Endothelial cell (in vitro differentiated cells): Measurements from ENCODE around the gene HOXC13. TPM values are rescaled to one million over a fixed set of nuclear protein-coding genes. Genes with fewer than 3 reads are reported as not detected.

ENCODE experiments used
- DNase-seq: peaks from one replicate; pipeline ENCODE4 v3.0.0; 2021; ENCODE audit warnings: low spot score
- H3K27ac Mint-ChIP-seq: one replicate; pipeline ENCODE4 v1.8.0; 2021; ENCODE audit warnings: mixed read lengths, inconsistent platforms; ENCODE audit not compliant: unreplicated experiment
- H3K27me3 Mint-ChIP-seq: one replicate; pipeline ENCODE4 v1.8.0; 2021; ENCODE audit warnings: mild to moderate bottlenecking, moderate library complexity, mixed read lengths, inconsistent platforms; ENCODE audit not compliant: unreplicated experiment
- H3K36me3 Mint-ChIP-seq: one replicate; pipeline ENCODE4 v1.8.0; 2021; ENCODE audit warnings: mild to moderate bottlenecking, low read depth, mixed read lengths, inconsistent platforms; ENCODE audit not compliant: unreplicated experiment
- H3K4me1 Mint-ChIP-seq: one replicate; pipeline ENCODE4 v1.8.0; 2021; ENCODE audit warnings: mild to moderate bottlenecking, mixed read lengths, inconsistent platforms; ENCODE audit not compliant: unreplicated experiment
- H3K4me3 Mint-ChIP-seq: one replicate; pipeline ENCODE4 v1.8.0; 2021; ENCODE audit warnings: mild to moderate bottlenecking, mixed read lengths, inconsistent platforms; ENCODE audit not compliant: unreplicated experiment
- H3K9me3 Mint-ChIP-seq: one replicate; pipeline ENCODE4 v1.8.0; 2021; ENCODE audit warnings: mixed read lengths, inconsistent platforms; ENCODE audit not compliant: unreplicated experiment
- CTCF ChIP-seq: fragments of 200-600 bp; sonication (generic); IDR thresholded peaks from one replicate; pipeline ENCODE4 v1.5.0; 2021; ENCODE audit warnings: antibody characterized with exemption; ENCODE audit not compliant: unreplicated experiment
- long read RNA-seq: library from polyadenylated mRNA; unstranded; transcript quantifications from one replicate; pipeline ENCODE4 v2.0.0, GENCODE V29; 2020; ENCODE audit not compliant: unreplicated experiment
- total RNA-seq: library from RNA; stranded (reverse); fragmentation: NEBNext Ultra II Directional; extraction: Animal tissue kit (Norgen Biotek cat#: 25700); gene quantifications from one replicate; pipeline ENCODE4 v1.2.1, GENCODE V29; 2021; ENCODE audit not compliant: unreplicated experiment

The HOXC13 gene
- 0.38 TPM for total RNA-seq
- long read RNA-seq, partial matches to known transcripts, result 0 of 1 reads
- long read RNA-seq, other reads (novel, unspliced or antisense), result 0 of 1 reads

- peaks cover 18% of the 10 kb centered on the region for H3K4me1 Mint-ChIP-seq
- H3K4me3 Mint-ChIP-seq, result no peak within 1 kb of the TSS
- H3K27me3 Mint-ChIP-seq, result peaks cover 34% of the 10 kb centered on the region
- DNase-seq, result peak; percentile 90
- H3K9me3 Mint-ChIP-seq, result no peaks in the 10 kb centered on the region
- TF ChIP-seq CTCF, result no peak
- H3K27ac Mint-ChIP-seq, result peak within 1 kb of the TSS; percentile 45
- H3K36me3 Mint-ChIP-seq, result peaks cover 8% of the 10 kb centered on the region
Observed at GRCh38 chr12:53938326-53939140, at the start of gene HOXC13. Gene HOXC13, plus strand, starts transcription at chr12:53938831. Its CDS starts 76 bp downstream, at chr12:53938907.

GRCh38 chr12:53890081-53890480, 48.5 kb upstream of the HOXC13 start:
- Mint-ChIP-seq H3K9me3 (no peaks in the 10 kb centered on the region), H3K36me3 (no peaks in the 10 kb centered on the region), H3K27ac (no peak overlapping the region), H3K4me1 (peaks cover 19% of the 10 kb centered on the region), H3K4me3 (no peak overlapping the region), H3K27me3 (peaks cover 4% of the 10 kb centered on the region)
- DNase-seq, result no peak
- TF ChIP-seq CTCF, result no peak

GRCh38 chr12:53892762-53893395, 45.8 kb upstream of the HOXC13 start:
- H3K9me3 Mint-ChIP-seq, result no peaks in the 10 kb centered on the region
- TF ChIP-seq CTCF, result no peak
- H3K36me3 Mint-ChIP-seq, result no peaks in the 10 kb centered on the region
- peaks cover 4% of the 10 kb centered on the region for H3K27me3 Mint-ChIP-seq
- no peak overlapping the region for H3K27ac Mint-ChIP-seq
- H3K4me3 Mint-ChIP-seq, result no peak overlapping the region
- no peak for DNase-seq
- peaks cover 9% of the 10 kb centered on the region for H3K4me1 Mint-ChIP-seq

GRCh38 chr12:53899230-53899629, 39.4 kb upstream of the HOXC13 start:
- TF ChIP-seq CTCF, result no peak
- Mint-ChIP-seq H3K4me1 (no peaks in the 10 kb centered on the region), H3K27me3 (no peaks in the 10 kb centered on the region), H3K9me3 (no peaks in the 10 kb centered on the region), H3K36me3 (no peaks in the 10 kb centered on the region), H3K27ac (no peak overlapping the region), H3K4me3 (no peak overlapping the region)
- DNase-seq, result no peak

- H3K4me3 Mint-ChIP-seq, result no peak overlapping the region
- no peak overlapping the region for H3K27ac Mint-ChIP-seq
- no peaks in the 10 kb centered on the region for H3K36me3 Mint-ChIP-seq
- peaks cover 1% of the 10 kb centered on the region for H3K27me3 Mint-ChIP-seq
- DNase-seq, result no peak
- TF ChIP-seq CTCF, result no peak
- H3K4me1 Mint-ChIP-seq, result no peaks in the 10 kb centered on the region
- H3K9me3 Mint-ChIP-seq, result no peaks in the 10 kb centered on the region
Observed at GRCh38 chr12:53907103-53907502, 31.5 kb upstream of the HOXC13 start.
